ENCODE results near the gene GRIP1. TPM values are rescaled to one million over a fixed set of nuclear protein-coding genes. Genes with fewer than 3 reads are reported as not detected.

The GRIP1 gene
- total RNA-seq, 3 donors from 2014 or later: 6.6 to 22.8 (median 12.8) TPM

DNA sequence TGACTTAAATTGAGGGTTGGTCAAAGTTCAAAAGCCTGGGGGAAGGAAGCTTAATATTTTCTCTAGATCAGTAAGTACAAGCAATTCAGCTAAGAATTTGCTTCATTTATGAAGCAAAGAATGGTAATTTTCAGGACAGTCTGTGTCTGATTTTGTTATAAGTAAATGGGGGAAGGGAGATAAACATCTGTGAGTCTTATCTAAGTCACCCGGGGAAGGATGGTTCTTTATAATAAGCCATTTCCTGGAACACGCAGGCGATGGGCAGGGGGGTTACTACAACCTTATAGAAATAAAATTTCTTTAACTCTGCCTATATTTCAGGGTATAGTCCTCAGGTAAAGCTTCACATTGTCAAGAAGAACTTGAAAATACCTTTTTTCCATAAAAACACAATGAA, 333.7 kb downstream of the GRIP1 start:
- intact Hi-C loops (cut with DNase I, micrococcal nuclease): no loop called here
- TF ChIP-seq, protein P1, sequence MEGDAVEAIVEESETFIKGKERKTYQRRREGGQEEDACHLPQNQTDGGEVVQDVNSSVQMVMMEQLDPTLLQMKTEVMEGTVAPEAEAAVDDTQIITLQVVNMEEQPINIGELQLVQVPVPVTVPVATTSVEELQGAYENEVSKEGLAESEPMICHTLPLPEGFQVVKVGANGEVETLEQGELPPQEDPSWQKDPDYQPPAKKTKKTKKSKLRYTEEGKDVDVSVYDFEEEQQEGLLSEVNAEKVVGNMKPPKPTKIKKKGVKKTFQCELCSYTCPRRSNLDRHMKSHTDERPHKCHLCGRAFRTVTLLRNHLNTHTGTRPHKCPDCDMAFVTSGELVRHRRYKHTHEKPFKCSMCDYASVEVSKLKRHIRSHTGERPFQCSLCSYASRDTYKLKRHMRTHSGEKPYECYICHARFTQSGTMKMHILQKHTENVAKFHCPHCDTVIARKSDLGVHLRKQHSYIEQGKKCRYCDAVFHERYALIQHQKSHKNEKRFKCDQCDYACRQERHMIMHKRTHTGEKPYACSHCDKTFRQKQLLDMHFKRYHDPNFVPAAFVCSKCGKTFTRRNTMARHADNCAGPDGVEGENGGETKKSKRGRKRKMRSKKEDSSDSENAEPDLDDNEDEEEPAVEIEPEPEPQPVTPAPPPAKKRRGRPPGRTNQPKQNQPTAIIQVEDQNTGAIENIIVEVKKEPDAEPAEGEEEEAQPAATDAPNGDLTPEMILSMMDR (IDR thresholded peaks at IDR 0.05): no peak
- peaks cover 7% of the 10 kb centered on the region for H3K36me3 ChIP-seq (ENCODE audit: low read depth)

GRCh38 chr12:66341126-66341525, 337.8 kb downstream of the GRIP1 start:
- H3K4me3 ChIP-seq: no peak overlapping the region
- H3K4me1 ChIP-seq (ENCODE audit: low read depth): no peaks in the 10 kb centered on the region
- ATAC-seq (no peak), DNase-seq (no peak)
- H3K9me3 ChIP-seq: peaks cover 12% of the 10 kb centered on the region
- TF ChIP-seq, protein P1 (IDR thresholded peaks at IDR 0.05): no peak
- intact Hi-C loops (cut with DNase I, micrococcal nuclease): no loop called here
- peaks cover 7% of the 10 kb centered on the region for H3K36me3 ChIP-seq (ENCODE audit: low read depth)

More for the DNA sequence above, 333.7 kb downstream of the GRIP1 start:
- no peaks in the 10 kb centered on the region for H3K4me1 ChIP-seq (ENCODE audit: low read depth)
- H3K9me3 ChIP-seq: peaks cover 12% of the 10 kb centered on the region
- DNase-seq (no peak), ATAC-seq (no peak)
- no peak overlapping the region for H3K4me3 ChIP-seq

DNA sequence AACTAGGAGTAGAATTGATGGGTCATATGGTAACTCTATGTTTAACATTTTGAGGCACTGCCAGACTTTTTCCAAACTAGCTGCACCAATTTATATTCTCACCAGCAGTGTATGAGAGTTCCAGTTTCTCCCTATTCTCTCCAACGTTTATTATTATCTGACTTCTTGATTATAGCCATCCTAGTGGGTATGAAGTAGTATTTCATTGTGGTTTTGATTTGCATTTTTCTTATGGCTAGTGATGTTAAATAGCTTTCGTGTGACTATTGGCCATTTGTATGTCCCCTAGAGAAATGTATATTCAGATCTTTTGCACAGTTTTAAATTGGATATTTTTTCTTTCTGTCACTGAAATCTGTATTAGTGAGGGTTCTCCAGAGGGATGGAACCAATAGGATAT, 338.7 kb downstream of the GRIP1 start:
- DNase-seq (no peak), ATAC-seq (no peak)
- no peaks in the 10 kb centered on the region for H3K4me1 ChIP-seq (ENCODE audit: low read depth)
- intact Hi-C loops (cut with DNase I, micrococcal nuclease): no loop called here
- TF ChIP-seq, protein P1 (IDR thresholded peaks at IDR 0.05): no peak
- peaks cover 7% of the 10 kb centered on the region for H3K36me3 ChIP-seq (ENCODE audit: low read depth)
- no peak overlapping the region for H3K4me3 ChIP-seq
- H3K9me3 ChIP-seq: peaks cover 12% of the 10 kb centered on the region

GRCh38 chr12:66337381-66338010, 341.4 kb downstream of the GRIP1 start:
- Histone ChIP-seq H3K9me3 (peaks cover 12% of the 10 kb centered on the region), H3K4me3 (no peak overlapping the region), H3K36me3 (ENCODE audit: low read depth) (peaks cover 7% of the 10 kb centered on the region), H3K4me1 (ENCODE audit: low read depth) (no peaks in the 10 kb centered on the region)
- ATAC-seq (no peak), DNase-seq (no peak)
- intact Hi-C loops (cut with DNase I, micrococcal nuclease): no loop called here
- TF ChIP-seq, protein P1 (IDR thresholded peaks at IDR 0.05): no peak

DNA sequence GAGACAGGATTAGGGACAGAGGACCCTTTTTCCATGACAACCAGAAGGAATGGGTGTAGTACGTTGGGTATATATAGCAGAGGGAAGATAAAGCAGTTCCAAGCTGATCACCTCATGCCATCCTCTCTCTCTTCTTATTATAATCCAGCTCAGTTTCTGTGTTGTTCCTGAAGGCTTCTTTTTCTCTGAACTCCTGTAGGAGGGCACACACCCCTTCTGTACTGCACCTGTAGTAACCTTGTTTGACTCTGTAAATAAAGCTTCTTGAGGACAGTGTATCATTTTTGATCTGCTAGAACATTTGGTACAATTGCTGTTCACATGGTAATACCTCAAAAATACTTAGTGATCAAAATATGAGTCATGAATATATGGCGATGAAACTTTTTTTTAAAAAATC, 343.1 kb downstream of the GRIP1 start:
- TF ChIP-seq, protein P1 (IDR thresholded peaks at IDR 0.05): no peak
- no peak for ATAC-seq
- H3K4me1 ChIP-seq (ENCODE audit: low read depth): no peaks in the 10 kb centered on the region
- intact Hi-C loops (cut with DNase I, micrococcal nuclease): no loop called here
- no peak overlapping the region for H3K4me3 ChIP-seq
- no peaks in the 10 kb centered on the region for H3K9me3 ChIP-seq
- H3K36me3 ChIP-seq (ENCODE audit: low read depth): peaks cover under 1% of the 10 kb centered on the region
- DNase-seq: no peak

DNA sequence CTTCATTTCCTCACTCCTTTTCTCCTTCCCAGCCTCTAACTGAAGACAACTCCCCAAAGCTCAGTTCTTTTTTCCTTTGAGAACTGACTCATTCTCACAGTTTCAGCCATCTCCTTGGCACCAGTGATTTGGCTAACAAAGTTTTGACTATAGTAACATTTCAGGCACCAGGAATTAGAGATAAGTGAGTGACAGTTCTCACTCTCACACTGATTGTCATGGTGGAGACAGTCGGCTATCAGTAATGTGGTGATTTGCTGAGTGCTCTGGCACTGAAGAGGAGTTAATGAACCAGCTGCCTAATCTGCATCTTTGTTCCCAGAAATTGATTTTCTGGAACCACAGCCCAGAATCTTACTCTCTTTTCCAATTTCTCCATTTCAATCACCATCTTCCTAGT, 347.1 kb downstream of the GRIP1 start:
- no peak for ATAC-seq
- H3K4me1 ChIP-seq (ENCODE audit: low read depth): no peaks in the 10 kb centered on the region
- intact Hi-C loops (cut with DNase I, micrococcal nuclease): no loop called here

More for the DNA sequence above, 347.1 kb downstream of the GRIP1 start:
- Histone ChIP-seq H3K4me3 (no peak overlapping the region), H3K36me3 (ENCODE audit: low read depth) (no peaks in the 10 kb centered on the region), H3K9me3 (no peaks in the 10 kb centered on the region)
- DNase-seq: no peak
- TF ChIP-seq, protein P1 (IDR thresholded peaks at IDR 0.05): no peak
